Cardiac fibroblast (primary cell): Measurements from ENCODE around the gene MLLT3.

ENCODE experiments used
- DNase-seq, 2 donors: peaks; one replicate each; pipeline versions ENCODE4 v3.0.0 to v3.0.0-alpha.2; 2010; ENCODE audit warnings: low read depth in 2 of 2
- H3K4me3 ChIP-seq, 2 donors: replicated peaks in 1 of 2; 1 replicate in 1 of 2; 2 replicates in 1 of 2; pipeline ENCODE4 v1.5.1; 2011; ENCODE audit warnings: low read depth in 2 of 2, low read length in 2 of 2, mild to moderate bottlenecking in 2 of 2, moderate library complexity in 1 of 2
- CTCF ChIP-seq: IDR thresholded peaks from one replicate; pipeline ENCODE4 v1.5.1; 2011; ENCODE audit warnings: low read depth, mild to moderate bottlenecking, low read length, inconsistent platforms

The MLLT3 gene

GRCh38 chr9:20390400-20390799, 231.9 kb downstream of the MLLT3 start:
- no peak for DNase-seq
- TF ChIP-seq CTCF, result no peak
- H3K4me3 ChIP-seq, result no peak overlapping the region

- no peak for TF ChIP-seq CTCF
- no peak for DNase-seq
- H3K4me3 ChIP-seq, result no peak overlapping the region
Measured at GRCh38 chr9:20387062-20387461, 235.2 kb downstream of the MLLT3 start.

- no peak overlapping the region for H3K4me3 ChIP-seq
- DNase-seq, result peak in 1 of 2 donors; percentile 45
- no peak for TF ChIP-seq CTCF
Measured at GRCh38 chr9:20384642-20385041, 237.7 kb downstream of the MLLT3 start.

- H3K4me3 ChIP-seq, result no peak overlapping the region
- DNase-seq, result peak; percentile 17 to 29
- TF ChIP-seq CTCF, result no peak
Measured at GRCh38 chr9:20382460-20383071, 239.7 kb downstream of the MLLT3 start.

GRCh38 chr9:20380546-20380945, 241.8 kb downstream of the MLLT3 start:
- DNase-seq, result no peak
- H3K4me3 ChIP-seq, result no peak overlapping the region
- no peak for TF ChIP-seq CTCF

- no peak for TF ChIP-seq CTCF
- no peak overlapping the region for H3K4me3 ChIP-seq
- DNase-seq, result no peak
Measured at GRCh38 chr9:20379804-20380225, 242.5 kb downstream of the MLLT3 start.

GRCh38 chr9:20378851-20379250, 243.4 kb downstream of the MLLT3 start:
- DNase-seq, result no peak
- TF ChIP-seq CTCF, result no peak
- H3K4me3 ChIP-seq, result no peak overlapping the region
